HG03354 (cell line): ENCODE data around the gene EFR3B.

ENCODE experiments used
- ATAC-seq: cut with Tn5 transposase; IDR thresholded peaks from one replicate; pipeline ENCODE4 v1.9.1; 2021; ENCODE audit warnings: mild to moderate bottlenecking; ENCODE audit not compliant: unreplicated experiment, poor library complexity, severe bottlenecking

The EFR3B gene

DNA sequence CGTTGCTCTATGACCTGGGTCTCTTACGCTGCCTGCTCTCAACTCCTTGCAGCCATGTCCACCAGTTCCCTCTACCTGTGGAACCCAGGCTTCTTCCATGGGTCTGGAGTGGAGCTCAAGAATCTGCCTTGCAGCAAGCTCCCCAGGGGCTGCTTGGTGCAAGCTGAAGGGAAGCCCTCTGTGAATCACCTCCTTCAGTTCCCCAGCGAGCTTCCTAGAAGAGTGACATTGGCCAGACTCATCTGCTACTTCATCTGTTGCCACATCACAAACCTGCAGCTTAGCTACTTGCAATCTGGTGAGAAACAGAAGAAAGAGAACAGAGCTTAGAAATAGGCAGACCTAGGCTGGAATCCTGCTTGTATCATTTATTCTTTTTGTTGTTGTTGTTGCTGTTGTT is 9.8 kb upstream of the EFR3B start:
- ATAC-seq = no peak

- no peak for ATAC-seq
Measured at GRCh38 chr2:25032901-25033300, 9.0 kb upstream of the EFR3B start.

- ATAC-seq = no peak
Measured at GRCh38 chr2:25034081-25034480, 7.8 kb upstream of the EFR3B start.

DNA sequence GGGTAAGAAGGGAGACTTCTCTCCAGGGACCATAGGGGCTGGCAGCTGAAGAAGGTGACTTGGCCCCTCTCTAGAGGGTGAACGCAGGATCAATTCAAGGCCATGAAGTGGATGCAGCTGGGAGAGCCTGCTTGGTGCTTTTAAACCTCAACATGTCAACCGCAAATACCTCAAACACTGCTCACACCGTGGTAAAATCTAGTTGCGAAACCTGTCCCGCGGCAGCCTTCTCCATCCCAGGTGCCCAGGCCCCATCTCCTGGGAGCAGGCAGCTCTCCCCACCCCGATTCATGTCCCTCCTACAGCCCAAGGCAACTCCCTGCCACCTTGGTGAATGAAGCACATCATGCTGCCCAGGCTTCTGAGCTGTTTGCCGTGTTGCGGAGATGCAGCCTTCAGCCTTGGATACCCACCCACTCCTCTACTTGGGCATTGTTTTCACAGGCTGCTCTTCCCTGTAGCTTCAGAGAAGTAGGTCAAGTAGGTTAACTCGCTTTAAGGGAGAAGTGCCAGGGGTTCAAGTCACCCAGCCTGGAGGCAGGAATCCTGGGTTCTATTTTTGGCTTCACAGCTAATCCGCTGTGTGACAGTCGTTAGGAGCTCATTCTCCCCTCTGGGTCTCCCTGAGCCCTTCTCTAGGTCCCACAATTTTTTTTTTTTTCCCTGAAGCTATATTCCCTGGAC is 6.2 kb upstream of the EFR3B start:
- ATAC-seq = no peak

DNA sequence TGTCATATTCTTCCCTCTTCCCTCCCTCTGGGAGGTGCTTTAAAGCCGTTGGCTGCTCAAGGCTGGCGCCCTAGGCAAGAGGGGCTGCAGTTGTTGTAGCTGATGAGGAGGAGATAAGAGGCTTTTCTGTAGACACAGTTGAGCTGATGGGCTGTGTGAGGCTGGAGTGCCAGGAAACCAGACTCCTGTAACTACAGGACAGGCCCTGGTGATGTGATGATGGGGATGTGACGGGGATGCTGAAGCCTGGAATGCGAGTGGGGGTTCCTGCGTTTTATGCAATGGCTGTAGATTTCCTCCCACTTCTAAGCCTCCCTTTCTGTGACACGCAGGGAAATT is 5.7 kb upstream of the EFR3B start:
- ATAC-seq = no peak

GRCh38 chr2:25039126-25039525 is 2.8 kb upstream of the EFR3B start:
- ATAC-seq = no peak

GRCh38 chr2:25041307-25041927 is 459 bp upstream of the EFR3B start:
- ATAC-seq = peak; percentile 9

GRCh38 chr2:25042321-25043240 is 705 bp downstream of the EFR3B start:
- peak; percentile 7 for ATAC-seq

DNA sequence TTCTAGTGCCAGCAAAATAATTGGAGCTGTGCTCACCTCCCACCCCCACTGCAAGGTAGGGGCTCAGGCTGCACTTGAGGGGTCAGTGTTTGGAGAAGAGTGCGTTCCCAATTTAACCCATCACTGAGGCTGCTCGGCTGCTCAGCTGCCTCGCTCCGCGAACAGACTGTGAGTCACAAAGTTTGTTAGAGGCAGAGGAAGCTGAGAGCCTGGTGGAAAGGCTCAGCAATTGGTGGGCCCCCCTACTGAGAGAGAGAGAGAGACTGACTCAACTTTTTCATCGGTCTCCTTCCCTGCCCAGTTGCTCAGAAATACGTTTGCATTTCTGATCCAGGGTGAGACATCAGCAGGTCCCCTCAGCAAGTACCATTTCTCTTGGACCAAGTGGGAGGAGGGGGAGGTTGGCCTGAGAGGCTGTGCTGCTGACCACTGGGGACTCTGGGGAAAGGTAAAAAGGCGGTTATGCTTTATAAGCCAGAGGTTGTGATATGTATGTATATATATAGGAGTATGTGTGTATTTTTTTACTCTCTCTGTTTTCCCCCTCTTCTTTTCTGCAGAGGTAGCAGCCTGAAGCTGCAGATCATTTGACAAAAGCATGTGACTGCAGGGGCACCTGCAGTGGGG is 1.5 kb downstream of the EFR3B start:
- ATAC-seq = no peak

GRCh38 chr2:25044011-25044410 is 2.1 kb downstream of the EFR3B start:
- ATAC-seq = no peak

GRCh38 chr2:25044990-25045389 is 3.1 kb downstream of the EFR3B start:
- no peak for ATAC-seq

GRCh38 chr2:25049422-25049821 is 7.5 kb downstream of the EFR3B start:
- no peak for ATAC-seq

DNA sequence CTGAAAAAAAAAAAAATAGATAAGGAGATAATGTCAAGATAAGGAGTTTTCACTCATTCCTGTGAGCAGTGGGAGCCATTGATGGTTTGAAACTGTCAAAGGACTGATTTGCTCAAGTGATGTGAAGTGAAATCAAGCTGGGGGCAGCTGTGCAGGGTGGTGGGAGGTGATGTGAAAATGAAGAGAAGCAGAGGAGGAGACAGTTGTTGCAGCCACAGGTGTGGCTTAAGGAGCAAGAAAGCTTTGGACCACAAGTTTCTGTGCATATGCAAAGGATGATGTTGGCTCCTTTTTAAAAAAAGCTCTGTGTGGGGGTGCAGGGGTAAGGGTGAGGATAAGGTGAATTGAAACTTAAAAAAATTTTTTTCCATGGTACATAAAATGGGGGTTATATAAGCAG is 8.3 kb downstream of the EFR3B start:
- no peak for ATAC-seq

DNA sequence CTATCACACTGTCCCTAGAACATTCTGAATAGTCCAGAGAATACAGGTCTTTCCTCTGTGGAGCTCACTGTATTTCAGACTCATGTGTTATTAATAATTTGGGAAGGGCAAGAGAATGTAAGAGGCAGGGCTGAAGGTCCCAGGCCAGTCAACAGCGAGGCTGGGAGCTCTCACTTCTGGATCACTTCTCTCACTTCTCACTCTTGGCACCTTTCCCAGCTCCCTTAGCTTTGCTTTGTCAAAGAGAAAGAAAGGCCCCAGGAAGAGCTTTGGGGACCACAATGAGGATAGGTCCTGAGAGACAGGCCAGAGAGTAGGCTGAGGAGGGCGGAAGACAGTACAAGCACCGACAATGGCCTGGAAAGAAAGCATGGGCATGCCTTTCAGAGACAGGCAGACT is 11.2 kb downstream of the EFR3B start:
- ATAC-seq = no peak

GRCh38 chr2:25054720-25055119 is 12.8 kb downstream of the EFR3B start:
- ATAC-seq = no peak

- ATAC-seq = no peak
Measured at GRCh38 chr2:25055376-25055920, 13.6 kb downstream of the EFR3B start.

GRCh38 chr2:25056098-25056821 is 14.4 kb downstream of the EFR3B start:
- no peak for ATAC-seq

GRCh38 chr2:25062511-25062917 is 20.6 kb downstream of the EFR3B start:
- ATAC-seq = no peak

- ATAC-seq = no peak
Measured at GRCh38 chr2:25063876-25064660, 22.2 kb downstream of the EFR3B start.
